GM18907 (cell line): ENCODE data around the gene SLC27A1.

Experiments used
- ATAC-seq: cut with Tn5 transposase; IDR thresholded peaks from one replicate; pipeline ENCODE4 v1.9.1; 2021; ENCODE audit warnings: mild to moderate bottlenecking, moderate library complexity; ENCODE audit not compliant: unreplicated experiment

Gene SLC27A1

GRCh38 chr19:17470068-17470841 lies at the start of gene SLC27A1:
SLC27A1 (plus strand) TSS chr19:17470524; CDS start chr19:17470541, 17 bp downstream.
- ATAC-seq: peak; percentile 77

GRCh38 chr19:17421942-17422341 lies 48.4 kb upstream of the SLC27A1 start:
- ATAC-seq: no peak

- no peak for ATAC-seq
Observed at GRCh38 chr19:17423429-17424208, 46.7 kb upstream of the SLC27A1 start.

GRCh38 chr19:17424743-17425365 lies 45.5 kb upstream of the SLC27A1 start:
- no peak for ATAC-seq

- ATAC-seq: no peak
Observed at GRCh38 chr19:17429641-17430113, 40.6 kb upstream of the SLC27A1 start.

- ATAC-seq: no peak
Observed at GRCh38 chr19:17431417-17431816, 38.9 kb upstream of the SLC27A1 start.

GRCh38 chr19:17435218-17435617 lies 35.1 kb upstream of the SLC27A1 start:
- no peak for ATAC-seq

- no peak for ATAC-seq
Observed at GRCh38 chr19:17436094-17436873, 34.0 kb upstream of the SLC27A1 start.

- no peak for ATAC-seq
Observed at GRCh38 chr19:17436874-17437267, 33.5 kb upstream of the SLC27A1 start.

GRCh38 chr19:17441241-17442021 lies 28.9 kb upstream of the SLC27A1 start:
- ATAC-seq: no peak

GRCh38 chr19:17445526-17446165 lies 24.7 kb upstream of the SLC27A1 start:
- no peak for ATAC-seq

GRCh38 chr19:17447704-17448130 lies 22.6 kb upstream of the SLC27A1 start:
- no peak for ATAC-seq

- ATAC-seq: no peak
Observed at GRCh38 chr19:17448131-17448967, 22.0 kb upstream of the SLC27A1 start, which contains the start of gene TMEM221. TMEM221 (minus strand) TSS chr19:17448668; CDS start chr19:17448462, 206 bp downstream.

GRCh38 chr19:17450264-17451075 lies 19.9 kb upstream of the SLC27A1 start:
- no peak for ATAC-seq

GRCh38 chr19:17451820-17452219 lies 18.5 kb upstream of the SLC27A1 start:
- ATAC-seq: no peak

- no peak for ATAC-seq
Observed at GRCh38 chr19:17454576-17455071, 15.7 kb upstream of the SLC27A1 start.
